ENCODE data around the gene FOXO3. TPM values are rescaled to one million over a fixed set of nuclear protein-coding genes. Genes with fewer than 3 reads are reported as not detected.

Gene FOXO3
- total RNA-seq, 1 donor from 2014 or later, result 41.4 TPM

DNA sequence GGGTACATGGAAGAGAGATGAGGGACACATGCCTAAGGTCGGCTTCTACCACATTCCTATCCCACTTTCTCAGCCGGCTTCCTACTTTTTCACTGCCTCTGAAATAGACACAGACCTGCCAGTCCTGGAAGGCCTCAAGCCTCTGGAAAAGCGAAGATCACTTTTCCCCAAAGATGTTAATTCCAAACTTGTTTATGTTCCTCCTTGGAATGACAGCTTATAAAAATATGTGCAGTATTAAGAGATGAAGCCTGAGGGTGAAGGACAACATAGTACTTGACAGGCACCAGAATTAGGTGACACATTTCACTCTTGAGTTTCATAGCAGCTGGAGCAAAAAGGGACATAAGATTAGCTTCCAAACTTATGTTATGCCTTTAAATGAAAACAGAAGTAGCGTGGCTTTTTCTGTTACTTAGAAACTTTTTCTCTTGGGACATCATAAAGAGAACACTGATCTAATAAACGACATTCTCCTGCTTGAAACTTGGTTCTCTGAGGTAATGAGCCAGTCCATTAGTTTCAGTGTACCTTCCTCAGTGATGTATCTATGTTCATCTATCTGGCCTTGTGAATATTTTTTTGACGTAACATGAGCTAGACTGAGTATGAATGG lies 25.3 kb downstream of the FOXO3 start:
- DNase-seq (ENCODE audit: low read depth), result no peak
- no peaks in the 10 kb centered on the region for H3K36me3 ChIP-seq (ENCODE audit: control insufficient read depth, insufficient read depth, low read length)
- H3K27me3 ChIP-seq (ENCODE audit: control insufficient read depth, insufficient read depth, low read length), result no peaks in the 10 kb centered on the region
- no peak overlapping the region for H3K4me3 ChIP-seq (ENCODE audit: low read depth, low read length)
- TF ChIP-seq, protein P1, sequence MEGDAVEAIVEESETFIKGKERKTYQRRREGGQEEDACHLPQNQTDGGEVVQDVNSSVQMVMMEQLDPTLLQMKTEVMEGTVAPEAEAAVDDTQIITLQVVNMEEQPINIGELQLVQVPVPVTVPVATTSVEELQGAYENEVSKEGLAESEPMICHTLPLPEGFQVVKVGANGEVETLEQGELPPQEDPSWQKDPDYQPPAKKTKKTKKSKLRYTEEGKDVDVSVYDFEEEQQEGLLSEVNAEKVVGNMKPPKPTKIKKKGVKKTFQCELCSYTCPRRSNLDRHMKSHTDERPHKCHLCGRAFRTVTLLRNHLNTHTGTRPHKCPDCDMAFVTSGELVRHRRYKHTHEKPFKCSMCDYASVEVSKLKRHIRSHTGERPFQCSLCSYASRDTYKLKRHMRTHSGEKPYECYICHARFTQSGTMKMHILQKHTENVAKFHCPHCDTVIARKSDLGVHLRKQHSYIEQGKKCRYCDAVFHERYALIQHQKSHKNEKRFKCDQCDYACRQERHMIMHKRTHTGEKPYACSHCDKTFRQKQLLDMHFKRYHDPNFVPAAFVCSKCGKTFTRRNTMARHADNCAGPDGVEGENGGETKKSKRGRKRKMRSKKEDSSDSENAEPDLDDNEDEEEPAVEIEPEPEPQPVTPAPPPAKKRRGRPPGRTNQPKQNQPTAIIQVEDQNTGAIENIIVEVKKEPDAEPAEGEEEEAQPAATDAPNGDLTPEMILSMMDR (IDR thresholded peaks at IDR 0.05; ENCODE audit: insufficient read depth, low read length, poor library complexity, severe bottlenecking), result no peak

- H3K27me3 ChIP-seq (ENCODE audit: control insufficient read depth, insufficient read depth, low read length), result no peaks in the 10 kb centered on the region
- H3K36me3 ChIP-seq (ENCODE audit: control insufficient read depth, insufficient read depth, low read length), result no peaks in the 10 kb centered on the region
- DNase-seq (ENCODE audit: low read depth), result no peak
- H3K4me3 ChIP-seq (ENCODE audit: low read depth, low read length), result no peak overlapping the region
- TF ChIP-seq, protein P1 (IDR thresholded peaks at IDR 0.05; ENCODE audit: insufficient read depth, low read length, poor library complexity, severe bottlenecking), result no peak
Measured at GRCh38 chr6:108587258-108588059, 26.7 kb downstream of the FOXO3 start.

GRCh38 chr6:108588586-108588985 lies 27.9 kb downstream of the FOXO3 start:
- DNase-seq (ENCODE audit: low read depth), result no peak
- TF ChIP-seq, protein P1 (IDR thresholded peaks at IDR 0.05; ENCODE audit: insufficient read depth, low read length, poor library complexity, severe bottlenecking), result no peak
- no peaks in the 10 kb centered on the region for H3K27me3 ChIP-seq (ENCODE audit: control insufficient read depth, insufficient read depth, low read length)
- no peaks in the 10 kb centered on the region for H3K36me3 ChIP-seq (ENCODE audit: control insufficient read depth, insufficient read depth, low read length)
- H3K4me3 ChIP-seq (ENCODE audit: low read depth, low read length), result no peak overlapping the region

GRCh38 chr6:108589244-108589791 lies 28.6 kb downstream of the FOXO3 start:
- no peaks in the 10 kb centered on the region for H3K27me3 ChIP-seq (ENCODE audit: control insufficient read depth, insufficient read depth, low read length)
- peak; percentile 68 for DNase-seq (ENCODE audit: low read depth)

DNA sequence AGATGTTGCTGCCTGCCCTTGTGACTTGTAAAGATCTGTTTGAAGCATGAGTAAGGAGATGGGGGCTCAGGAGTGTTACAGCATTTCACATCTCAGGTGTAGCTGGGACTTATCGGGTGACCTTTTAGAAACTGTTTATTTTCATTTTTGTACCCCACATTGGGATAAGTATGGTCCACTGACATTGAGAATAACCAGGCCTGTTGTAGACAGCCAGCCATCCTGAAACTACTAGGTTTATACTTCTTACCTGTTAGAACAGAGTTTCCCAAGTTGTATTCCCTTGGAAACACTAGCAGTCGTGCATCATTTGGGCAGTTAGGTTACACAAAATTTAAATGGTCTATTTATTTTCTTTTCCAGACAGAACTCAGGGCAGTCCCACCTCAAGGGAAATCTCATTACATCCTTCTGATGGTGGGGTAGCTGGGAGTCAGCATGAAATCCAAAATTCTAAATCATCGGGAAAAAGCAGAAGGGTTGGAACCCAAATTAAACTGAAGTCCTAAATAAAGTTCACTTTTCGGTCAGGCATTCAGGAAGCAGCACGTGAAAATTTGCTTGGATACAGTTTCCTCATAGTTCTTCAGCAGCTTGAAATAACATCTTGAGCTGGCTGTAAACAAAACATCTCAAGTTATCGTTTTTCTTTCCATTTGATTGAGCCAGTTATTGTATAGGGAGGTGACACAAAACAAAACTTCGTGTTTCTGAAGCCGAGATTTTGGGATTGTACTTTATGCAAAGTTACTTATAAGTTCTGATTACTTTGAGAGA lies 30.5 kb downstream of the FOXO3 start:
- DNase-seq (ENCODE audit: low read depth), result no peak
- Histone ChIP-seq H3K36me3 (ENCODE audit: control insufficient read depth, insufficient read depth, low read length) (peaks cover 1% of the 10 kb centered on the region), H3K4me3 (ENCODE audit: low read depth, low read length) (no peak overlapping the region), H3K27me3 (ENCODE audit: control insufficient read depth, insufficient read depth, low read length) (no peaks in the 10 kb centered on the region)
- TF ChIP-seq, protein P1 (IDR thresholded peaks at IDR 0.05; ENCODE audit: insufficient read depth, low read length, poor library complexity, severe bottlenecking), result no peak

More at GRCh38 chr6:108589244-108589791, 28.6 kb downstream of the FOXO3 start:
- Histone ChIP-seq H3K36me3 (ENCODE audit: control insufficient read depth, insufficient read depth, low read length) (no peaks in the 10 kb centered on the region), H3K4me3 (ENCODE audit: low read depth, low read length) (no peak overlapping the region)
- TF ChIP-seq, protein P1 (IDR thresholded peaks at IDR 0.05; ENCODE audit: insufficient read depth, low read length, poor library complexity, severe bottlenecking), result no peak
